ENCODE data around the gene CARTPT.

The CARTPT gene

DNA sequence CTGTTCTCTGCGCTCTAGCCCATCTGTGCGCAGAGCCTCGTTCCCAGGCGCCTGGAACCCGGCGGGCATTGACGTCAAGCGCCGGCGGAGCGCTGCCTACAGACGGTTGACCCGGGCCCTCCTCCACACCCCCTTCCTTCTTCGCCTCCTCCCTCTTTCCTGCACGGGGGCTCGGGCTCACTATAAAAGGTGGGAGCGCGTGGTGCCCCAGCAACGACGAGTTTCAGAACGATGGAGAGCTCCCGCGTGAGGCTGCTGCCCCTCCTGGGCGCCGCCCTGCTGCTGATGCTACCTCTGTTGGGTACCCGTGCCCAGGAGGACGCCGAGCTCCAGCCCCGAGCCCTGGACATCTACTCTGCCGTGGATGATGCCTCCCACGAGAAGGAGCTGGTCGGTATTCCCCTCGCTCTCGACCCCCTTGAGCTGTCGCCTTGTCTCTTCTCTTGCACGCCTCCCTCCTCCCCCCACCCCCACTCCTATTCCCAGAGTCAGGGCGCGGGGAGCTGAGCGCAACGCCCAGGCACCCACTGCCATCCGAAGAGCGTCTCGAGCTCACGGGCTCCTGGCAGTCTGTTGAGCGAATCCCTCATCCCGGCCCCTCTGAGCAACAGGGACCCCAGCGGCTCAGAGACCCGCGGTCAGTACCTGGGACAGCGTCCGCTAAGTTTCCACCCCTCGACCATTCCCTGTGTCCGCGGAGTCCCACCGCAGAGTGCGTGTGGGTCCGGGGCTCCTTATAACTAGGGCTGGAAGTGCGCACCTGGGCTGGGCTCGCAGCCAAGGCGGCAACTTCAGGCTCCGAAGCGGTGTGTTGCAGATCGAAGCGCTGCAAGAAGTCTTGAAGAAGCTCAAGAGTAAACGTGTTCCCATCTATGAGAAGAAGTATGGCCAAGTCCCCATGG, at the start of gene CARTPT:
TSS of gene CARTPT (plus strand) at position 213 of the 902 bp plus-strand sequence. CDS start at position 232, 19 bp downstream.
- no peak for DNase-seq

DNA sequence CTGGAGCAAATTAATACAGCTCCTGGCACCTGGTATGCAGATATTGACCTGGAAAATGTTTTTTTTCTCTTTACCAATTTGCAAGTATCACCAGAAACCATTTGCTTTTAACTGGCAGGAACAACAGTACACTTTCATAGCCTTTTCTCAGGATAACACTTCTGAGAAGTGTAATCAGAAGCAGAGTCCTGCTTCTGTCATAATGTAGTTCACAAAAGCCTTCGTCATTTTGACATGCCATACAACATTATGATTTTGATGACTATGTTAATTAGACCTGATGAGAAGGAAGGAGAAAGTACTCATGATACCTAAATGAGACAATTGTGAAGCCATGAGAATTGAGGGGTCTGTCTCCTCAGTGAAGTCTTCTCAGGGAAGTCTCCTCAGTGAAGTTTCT, 41.1 kb upstream of the CARTPT start:
- DNase-seq, result no peak

DNA sequence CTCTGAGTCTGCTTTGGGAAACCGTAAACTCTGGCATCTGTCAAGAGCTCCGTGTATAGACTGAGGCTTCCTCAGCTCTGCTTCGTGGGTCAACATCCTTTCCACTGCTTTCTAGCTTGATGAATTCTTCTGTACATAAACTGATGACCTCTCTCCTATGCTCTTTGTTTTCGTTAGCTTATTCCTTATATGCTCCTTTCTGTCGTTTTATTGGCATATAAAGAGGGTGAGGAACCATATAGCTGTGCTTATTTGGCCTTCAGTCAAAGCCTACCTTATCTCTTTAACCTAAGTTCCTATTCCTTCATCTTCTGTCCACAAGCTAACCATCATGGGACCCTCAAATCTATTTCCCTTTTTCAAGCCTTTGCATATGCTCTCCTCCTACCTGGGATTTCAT, 39.4 kb upstream of the CARTPT start:
- DNase-seq, result no peak

DNA sequence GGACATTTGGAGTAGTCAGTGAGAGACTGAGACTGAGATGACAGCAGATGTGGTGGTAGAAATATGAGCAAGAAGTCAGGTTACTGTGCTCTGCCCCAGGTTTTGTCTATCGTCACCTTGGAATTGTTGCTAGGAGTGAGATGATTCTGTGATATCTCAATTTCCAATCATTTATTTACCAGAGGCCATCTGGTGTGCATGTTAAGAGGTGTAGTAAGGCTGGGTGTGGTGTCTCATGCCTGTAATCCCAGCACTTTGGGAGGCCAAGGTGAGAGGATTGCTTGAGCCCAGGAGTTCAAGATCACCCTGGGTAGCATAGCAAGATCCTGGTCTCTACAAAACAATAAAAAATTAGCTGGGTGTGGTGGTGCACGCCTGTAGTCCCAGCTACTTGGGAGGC, 38.6 kb upstream of the CARTPT start:
- DNase-seq, result no peak

DNA sequence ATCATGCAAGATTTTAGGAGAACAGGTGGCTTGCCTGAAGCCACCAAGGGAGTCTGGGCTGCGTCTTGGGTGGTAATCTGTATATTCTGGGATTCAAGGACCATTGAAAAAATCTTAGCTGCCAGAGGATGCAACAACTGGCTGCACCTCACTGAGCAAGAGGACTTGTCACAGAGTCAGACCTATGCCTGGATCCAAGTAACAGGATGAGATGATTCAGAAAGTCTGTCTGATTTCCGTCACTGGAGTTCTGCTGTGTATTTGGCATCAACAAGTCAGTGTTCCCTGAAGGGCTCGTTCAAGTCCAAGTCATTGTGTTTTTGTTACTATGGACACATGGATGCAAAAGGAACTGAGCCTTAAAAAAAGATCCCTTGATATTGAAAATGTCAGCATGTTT, 37.8 kb upstream of the CARTPT start:
- no peak for DNase-seq

DNA sequence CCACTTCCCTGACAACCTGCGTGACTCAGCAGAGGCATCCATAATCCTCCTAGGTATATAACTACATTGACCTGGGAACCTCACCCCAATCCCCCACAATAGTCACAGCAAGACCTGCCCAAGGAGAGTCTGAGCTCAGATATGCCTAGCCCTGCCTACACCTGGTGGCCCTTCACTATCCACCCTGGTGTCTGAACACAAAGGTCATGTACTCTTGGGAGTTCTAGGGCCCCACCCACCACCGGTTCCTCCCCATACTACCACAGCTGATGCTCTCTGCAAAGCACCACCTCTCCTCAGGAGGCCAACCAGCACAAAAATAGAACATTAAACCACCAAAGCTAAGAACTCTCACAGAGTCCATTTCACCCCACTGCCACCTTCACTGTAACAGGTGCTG, 34.8 kb upstream of the CARTPT start:
- DNase-seq, result no peak

DNA sequence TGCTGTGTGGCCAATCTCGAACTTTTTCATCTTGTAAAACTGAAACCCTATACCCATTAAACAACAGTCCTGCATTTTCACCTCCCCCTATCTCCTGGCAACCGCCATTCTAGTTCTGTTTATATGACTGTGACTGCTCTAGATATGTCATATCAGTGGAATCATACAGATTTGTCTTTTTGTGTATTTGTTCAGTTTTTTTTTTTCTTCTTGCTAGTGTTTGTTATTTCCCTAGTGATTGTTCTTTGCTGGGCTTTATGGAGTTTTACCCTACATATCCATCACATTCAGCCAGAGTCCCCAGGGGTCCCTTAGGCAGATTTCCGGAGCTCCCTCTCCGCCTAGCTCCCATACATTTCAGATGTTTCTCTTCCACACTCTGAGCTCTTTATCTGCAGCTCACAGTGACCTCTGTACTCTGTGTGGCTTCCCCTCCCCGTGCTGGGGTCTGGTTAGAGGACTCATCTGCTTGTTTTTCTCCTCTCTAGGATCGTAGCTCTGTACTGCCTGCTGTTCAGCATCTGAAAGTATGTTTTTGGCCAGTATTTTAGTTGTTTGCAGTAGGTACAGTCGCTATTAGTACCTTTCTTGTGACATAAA, 25.1 kb upstream of the CARTPT start:
- no peak for DNase-seq

DNA sequence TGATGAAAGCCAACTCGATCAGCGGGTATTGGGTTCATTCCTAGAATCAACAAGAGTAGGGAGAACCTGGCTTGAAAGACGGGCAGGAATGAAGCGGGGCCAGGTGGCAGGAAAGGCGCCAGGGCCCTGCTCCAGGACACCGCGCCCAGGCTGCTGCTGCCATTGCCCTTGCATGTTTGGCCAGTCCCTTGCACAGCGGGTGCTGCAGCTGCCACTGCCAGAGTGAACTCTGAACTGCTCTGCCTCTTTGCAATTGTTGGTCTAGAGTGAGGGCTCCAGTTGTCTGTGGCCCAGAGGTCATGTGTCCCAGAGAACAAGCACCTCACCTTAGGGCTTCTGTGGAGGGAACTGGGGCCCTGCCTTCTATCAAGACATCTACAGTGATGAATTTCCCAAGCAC, 24.0 kb upstream of the CARTPT start:
- no peak for DNase-seq

DNA sequence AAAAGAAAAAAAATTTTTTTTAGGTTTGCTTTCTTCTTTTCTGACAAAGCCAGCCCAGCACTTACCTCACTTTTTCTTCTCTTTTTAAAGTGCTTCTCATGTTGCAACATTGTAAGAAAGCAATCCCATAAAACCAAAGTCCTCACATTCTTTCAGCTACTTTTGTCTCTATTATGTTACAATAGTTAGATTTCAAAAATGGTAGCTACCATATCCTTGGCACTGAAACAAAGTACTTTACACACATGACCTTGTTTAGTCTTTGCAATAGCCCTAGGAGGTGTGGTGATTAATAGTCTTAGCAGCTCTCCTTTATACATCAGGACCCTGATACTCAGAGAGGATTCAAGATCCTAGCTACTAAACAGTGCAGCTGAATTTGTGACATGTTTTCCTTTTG, 23.5 kb upstream of the CARTPT start:
- DNase-seq, result no peak

DNA sequence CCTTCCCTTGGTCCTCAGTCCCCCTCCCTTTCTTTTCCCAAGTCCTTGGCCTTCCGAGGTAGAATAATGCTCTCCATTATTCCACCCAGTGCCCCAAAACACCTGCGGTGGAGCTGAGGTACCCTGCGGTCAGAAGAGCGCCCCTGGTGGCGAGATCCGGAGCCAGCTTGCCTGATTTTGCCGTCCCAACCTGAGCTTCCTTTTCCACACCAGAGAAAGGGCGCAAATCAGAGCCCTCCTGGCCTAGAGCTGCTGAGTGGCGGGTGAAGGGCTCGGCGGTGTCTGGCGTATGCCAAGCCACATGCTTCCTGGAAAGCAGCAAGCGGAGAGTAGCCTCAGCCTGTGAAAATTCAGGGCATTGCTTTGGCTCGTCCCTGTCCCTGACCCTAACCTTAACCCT, 21.1 kb upstream of the CARTPT start:
- no peak for DNase-seq

DNA sequence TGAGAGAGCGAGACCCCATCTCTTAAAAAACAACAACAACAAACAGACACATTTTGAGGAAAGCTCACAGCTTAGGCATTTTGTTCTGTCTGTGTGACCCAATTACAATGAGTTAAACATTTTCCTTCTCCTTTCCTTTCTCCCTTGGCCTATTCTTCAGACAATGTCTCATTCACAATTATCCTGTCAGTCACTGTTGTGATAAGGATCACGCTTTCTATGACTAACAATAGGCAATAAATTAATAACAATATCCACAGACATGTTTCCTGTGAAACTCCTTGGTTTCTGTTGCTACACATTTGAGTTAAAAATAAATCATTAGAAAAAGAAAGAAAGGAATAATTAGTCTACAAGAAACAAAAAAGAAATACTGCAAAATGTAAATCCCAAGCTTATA, 19.8 kb upstream of the CARTPT start:
- no peak for DNase-seq

DNA sequence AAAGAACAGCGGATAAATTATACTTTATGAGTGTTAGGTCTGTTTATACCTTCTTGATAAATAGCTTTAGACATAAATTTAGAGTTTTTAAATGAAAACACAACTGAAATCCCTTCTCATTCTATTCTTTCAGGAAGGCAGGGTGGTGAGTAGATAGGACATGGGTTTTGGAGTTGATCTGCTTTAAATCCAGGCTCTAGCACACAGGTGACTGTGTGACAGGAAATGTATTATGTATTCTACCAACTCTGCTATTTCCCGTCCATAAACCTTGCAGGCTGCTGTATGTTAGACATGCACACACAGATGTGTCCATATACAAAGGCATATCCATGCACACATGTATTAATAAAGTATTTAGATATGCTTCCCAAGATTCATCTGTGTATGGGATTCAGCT, 19.3 kb upstream of the CARTPT start:
- DNase-seq, result no peak

DNA sequence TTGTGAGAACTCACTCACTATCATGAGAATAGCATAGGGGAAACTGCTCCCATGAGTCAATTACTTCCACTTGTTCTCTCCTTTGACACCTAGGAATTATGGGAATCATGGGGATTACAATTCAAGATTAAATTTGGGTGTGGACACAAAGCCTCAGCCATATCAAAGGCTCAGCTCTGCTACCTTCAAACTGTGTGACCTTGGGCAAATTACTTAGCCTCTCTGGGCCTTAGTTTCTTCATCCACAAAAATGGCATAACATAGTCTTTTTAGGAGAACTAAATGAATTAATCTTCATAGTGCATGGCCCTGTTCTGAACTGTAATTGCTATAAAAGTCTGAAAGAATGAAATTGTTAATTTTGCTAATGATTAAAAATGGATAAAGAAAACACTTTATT, 18.3 kb upstream of the CARTPT start:
- DNase-seq, result no peak

DNA sequence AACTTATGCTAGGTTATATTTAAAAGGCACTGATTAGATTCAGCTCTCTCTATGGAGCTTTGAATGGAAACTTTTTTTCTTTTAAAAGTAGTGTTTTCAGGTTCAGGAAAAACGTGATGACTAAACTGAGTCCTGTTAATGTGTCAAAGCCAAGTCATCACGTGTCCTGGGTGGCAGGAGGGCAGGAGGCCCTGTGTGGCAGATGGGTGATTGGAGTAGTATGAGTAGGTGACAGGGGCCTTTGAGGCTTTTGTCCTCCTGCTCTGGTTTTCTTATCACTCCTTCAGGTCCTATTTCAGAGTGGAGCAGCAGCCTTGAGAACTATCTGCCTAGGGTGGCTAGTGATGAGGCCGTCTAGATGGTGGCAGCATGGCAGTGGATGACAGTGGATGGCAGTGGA, 17.7 kb upstream of the CARTPT start:
- DNase-seq, result no peak

DNA sequence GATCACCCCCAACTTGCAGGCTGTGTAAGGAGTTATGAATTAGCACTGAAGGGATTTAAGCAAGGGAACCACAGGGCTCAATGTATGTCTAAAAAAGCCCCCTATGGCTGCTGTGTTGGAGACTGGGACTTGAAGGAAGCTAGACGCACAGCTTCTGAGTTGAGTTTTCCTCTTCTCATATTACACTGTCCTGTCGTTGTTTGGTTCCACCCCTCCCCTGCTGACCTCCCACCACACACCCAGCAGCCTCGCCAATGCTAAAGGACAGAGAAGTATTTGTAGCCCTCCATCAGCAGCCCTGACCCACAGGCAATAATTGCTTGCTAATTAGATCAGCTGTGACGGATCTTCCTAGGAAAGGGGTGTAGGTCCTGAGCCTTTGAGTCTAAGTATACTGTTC, 15.1 kb upstream of the CARTPT start:
- no peak for DNase-seq

DNA sequence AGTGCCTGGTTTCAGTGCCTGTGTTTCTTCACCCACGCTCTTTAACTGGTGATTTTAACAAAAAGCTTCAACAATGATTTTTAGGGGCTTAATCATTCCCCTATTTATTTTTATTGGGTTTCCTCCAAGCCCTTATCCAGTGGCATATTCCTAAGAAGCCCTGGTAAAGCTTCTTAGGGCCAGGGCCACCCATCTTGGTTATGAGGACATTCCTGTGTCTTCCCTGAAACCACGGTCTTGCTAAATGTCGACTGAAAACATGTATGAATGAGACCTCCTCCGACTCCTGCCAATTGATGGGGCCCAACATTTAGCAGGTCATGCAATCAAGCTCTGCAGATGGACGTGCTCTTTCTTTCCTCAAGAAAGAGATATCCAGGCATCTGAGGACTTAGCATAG, 13.7 kb upstream of the CARTPT start:
- no peak for DNase-seq

DNA sequence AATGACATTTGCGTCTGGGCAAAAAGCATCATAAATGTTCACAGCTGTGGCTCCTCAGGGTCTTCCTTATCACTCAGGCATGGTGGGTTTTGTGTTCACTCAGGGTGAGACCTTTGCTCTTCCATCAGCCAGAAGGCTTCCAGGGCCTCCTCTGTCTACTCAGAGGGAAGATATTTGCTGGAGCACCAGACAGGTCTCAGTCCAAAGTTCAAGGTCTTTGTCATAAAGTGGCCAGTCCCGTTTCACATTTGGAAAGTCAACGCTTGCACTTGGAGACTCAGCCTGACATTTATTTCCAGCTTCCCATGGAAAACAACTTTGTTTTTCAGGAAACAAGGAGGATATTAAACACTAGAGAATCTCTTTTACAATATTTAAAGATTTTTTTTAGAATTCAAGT, 12.2 kb upstream of the CARTPT start:
- no peak for DNase-seq

DNA sequence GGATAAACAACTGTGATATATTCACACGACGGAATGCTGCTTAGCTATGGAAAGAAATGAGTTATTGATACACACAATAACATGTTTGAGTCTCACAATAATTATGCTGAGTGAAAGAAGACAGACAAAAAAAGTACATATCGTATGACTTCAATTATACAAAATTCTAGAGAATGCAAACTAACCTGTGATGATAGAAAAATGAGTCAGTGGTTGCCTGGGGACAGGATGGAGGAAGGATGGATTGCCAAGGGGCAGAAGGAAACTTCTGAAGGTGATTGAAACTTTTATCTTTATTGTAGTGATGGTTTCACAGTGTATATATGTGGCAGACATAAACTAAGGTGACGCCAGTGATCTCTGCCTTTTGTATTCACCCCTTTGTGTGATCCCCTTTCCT, 7.5 kb upstream of the CARTPT start:
- no peak for DNase-seq

DNA sequence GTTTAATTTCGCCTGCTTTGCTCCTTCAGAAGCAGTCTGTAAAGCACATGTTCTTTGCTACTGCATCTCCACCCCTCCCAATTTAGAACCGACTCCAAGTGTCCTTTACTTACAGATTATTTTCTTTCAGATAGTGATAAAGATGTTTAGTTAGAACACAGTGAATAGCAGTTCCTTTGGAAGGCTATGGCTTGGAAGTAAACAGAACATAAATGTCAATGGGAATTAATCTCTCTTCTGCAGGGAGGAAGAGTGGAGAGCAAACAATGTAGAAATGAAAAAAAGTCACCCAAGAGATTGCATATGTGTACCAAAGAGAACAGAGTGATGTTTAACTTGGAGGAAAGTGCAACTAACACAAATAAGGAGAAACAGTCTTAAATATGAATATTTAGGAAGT, 4.2 kb upstream of the CARTPT start:
- no peak for DNase-seq

DNA sequence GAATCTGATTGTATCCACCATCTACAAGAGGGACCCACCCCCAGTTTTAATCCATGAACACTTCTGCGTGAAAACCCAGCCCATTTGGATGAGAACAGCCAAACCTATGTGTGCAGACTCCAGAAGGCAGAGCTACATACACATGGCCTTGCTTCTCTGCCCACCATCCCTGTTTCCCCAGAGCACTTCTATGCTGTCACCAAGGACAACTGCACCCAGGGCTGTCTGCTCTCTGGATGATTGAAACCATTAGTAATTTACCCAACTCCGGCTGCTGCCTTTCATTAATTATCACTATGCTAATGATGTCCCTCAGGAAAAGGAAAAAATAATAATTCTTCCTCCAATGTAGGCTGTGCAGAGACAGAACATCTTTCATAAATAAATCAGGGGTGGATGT, 8.9 kb downstream of the CARTPT start:
- no peak for DNase-seq

DNA sequence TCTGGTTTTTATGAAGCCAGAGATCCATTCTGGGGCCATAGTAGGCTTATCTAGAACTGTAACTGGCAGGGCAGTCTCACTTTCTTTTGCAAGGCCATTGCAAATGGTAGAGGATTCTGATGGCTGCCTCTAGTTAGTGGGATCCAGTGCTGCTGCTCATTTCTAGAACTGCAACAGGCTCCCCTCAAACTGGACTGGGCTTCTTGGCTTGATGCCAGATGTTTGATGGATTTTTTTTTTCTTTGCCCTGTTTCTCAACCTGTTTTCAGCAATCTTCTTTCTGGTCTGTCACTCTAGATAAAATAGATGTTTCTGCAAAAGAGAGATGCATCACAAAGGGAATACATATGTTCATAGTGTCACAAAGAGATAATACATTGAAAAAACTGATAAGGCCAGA, 11.9 kb downstream of the CARTPT start:
- no peak for DNase-seq

DNA sequence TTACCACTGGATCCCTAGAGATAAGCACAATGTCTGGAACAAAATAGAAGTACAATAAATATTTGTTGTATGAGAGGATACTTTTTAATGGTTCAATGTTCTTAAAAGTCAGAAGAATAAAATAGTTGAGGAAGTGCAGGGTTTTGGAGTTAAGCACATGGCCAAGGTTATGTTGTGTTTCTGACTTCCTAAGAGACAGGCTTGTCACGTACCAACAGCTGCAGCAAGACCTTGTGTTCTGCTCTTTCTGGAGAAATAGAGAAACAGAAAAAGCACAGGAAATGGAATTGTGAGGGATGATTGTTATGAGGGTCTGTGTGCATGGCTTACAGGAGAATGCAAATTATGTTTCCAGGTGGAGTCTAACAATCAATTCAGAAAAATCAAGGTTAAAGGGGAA, 12.9 kb downstream of the CARTPT start:
- DNase-seq, result no peak

DNA sequence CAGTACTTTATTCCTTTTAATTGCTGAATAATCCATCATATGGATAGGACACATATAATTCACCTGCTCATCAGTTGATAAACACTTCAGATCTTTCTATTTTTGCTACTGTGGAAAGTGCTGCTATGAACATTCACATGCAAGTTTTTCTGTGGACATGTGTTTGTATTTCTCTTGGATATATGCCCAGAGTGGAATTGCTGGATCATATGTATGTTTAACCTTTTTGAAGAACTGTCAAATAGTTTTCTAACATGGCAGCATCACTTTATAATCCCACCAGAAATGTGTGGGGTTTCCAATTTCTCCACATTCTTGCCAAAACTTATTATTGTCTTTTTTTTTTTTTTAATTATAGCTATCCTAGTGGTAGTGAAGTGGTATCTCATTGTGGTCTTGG, 15.1 kb downstream of the CARTPT start:
- no peak for DNase-seq

DNA sequence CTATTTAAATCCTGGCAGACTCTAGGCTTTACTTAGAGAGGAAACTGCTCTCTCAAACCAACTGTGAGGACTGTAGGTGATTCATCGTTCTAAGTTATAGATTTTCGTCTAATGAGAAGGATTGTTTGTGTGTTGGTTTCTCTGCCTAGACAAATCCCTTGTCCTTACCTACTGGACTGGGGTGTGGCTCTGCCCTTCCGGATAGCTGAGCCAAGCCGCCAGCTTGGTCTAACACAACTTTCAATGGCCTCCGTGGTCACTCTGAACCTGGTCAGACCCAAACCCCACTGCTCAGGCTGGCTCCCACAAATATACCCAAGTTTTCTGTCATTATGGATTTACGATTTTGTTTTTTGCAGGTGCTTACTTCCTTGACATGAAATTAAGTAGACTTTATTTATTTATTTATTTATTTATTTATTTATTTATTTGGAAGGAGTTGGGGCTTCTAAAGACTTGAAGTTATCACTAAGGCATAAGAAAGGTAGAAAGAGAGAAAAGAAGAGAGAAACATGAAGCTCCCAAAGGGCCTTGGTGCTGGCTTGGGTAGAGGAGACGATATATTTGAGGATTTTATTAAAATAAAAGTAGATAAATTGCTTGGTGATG, 19.0 kb downstream of the CARTPT start:
- no peak for DNase-seq
